OCI-LY1 (cell line): ENCODE measurements around the gene THAP4.
A peak's percentile ranks its signal among the peaks of the same experiment; 100 is the strongest.

Source experiments
- H2AFZ ChIP-seq: fragments of 200-600 bp; sonication (generic), shearing (Covaris generic); 2 replicates; pipeline ENCODE4 v1.6.0; 2014; ENCODE audit warnings: antibody characterized with exemption, mild to moderate bottlenecking, low read length
- H3F3A ChIP-seq: fragments of 200-600 bp; sonication (generic), shearing (Covaris generic); 2 replicates; pipeline ENCODE4 v1.6.0; 2014; ENCODE audit warnings: mild to moderate bottlenecking, antibody characterized with exemption, low read length, moderate library complexity; ENCODE audit not compliant: insufficient read depth
- H3K27ac ChIP-seq: fragments of 200-600 bp; sonication (generic); 2 replicates; pipeline ENCODE4 v1.5.1; 2014; ENCODE audit warnings: low read length, mixed run types, mild to moderate bottlenecking, low read depth; ENCODE audit not compliant: poor library complexity, severe bottlenecking
- H3K27me3 ChIP-seq: fragments of 200-600 bp; sonication (generic); 2 replicates; pipeline ENCODE4 v1.6.0; 2014; ENCODE audit warnings: antibody characterized with exemption, mild to moderate bottlenecking, low read length, moderate library complexity; ENCODE audit not compliant: insufficient read depth
- H3K36me3 ChIP-seq: fragments of 200-600 bp; sonication (generic); 2 replicates; pipeline ENCODE4 v1.6.1; 2014; ENCODE audit warnings: mild to moderate bottlenecking, antibody characterized with exemption, low read length, moderate library complexity, mixed read lengths; ENCODE audit not compliant: insufficient read depth
- H3K4me1 ChIP-seq: fragments of 200-600 bp; sonication (generic); 2 replicates; pipeline ENCODE4 v1.5.1; 2014; ENCODE audit warnings: mild to moderate bottlenecking, low read length, moderate library complexity; ENCODE audit not compliant: insufficient read depth, severe bottlenecking
- H3K4me2 ChIP-seq: fragments of 200-600 bp; sonication (generic), shearing (Covaris generic); 2 replicates; pipeline ENCODE4 v1.6.1; 2014; ENCODE audit warnings: low read length
- H3K4me3 ChIP-seq: fragments of 200-600 bp; sonication (generic); 2 replicates; pipeline ENCODE4 v1.5.1; 2014; ENCODE audit warnings: low read length, low read depth, mild to moderate bottlenecking, mixed read lengths; ENCODE audit not compliant: poor library complexity, severe bottlenecking
- H3K79me2 ChIP-seq: fragments of 200-600 bp; shearing (Covaris generic); 2 replicates; pipeline ENCODE4 v1.6.1; 2016; ENCODE audit warnings: mixed run types, low read length, mixed read lengths; ENCODE audit not compliant: insufficient read depth
- H3K9ac ChIP-seq: fragments of 200-600 bp; sonication (generic), shearing (Covaris generic); 2 replicates; pipeline ENCODE4 v1.6.1; 2014; ENCODE audit warnings: mild to moderate bottlenecking, low read length, mixed read lengths
- H3K9me2 ChIP-seq: fragments of 200-600 bp; sonication (generic), shearing (Covaris generic); 2 replicates; pipeline ENCODE4 v1.6.1; 2014; ENCODE audit warnings: low read depth, mild to moderate bottlenecking, low read length, mixed read lengths
- H3K9me3 ChIP-seq: fragments of 200-600 bp; shearing (Covaris generic); 2 replicates; pipeline ENCODE4 v1.6.1; 2014; ENCODE audit warnings: low read length, mixed read lengths
- H4K20me1 ChIP-seq: fragments of 200-600 bp; sonication (generic), shearing (Covaris generic); 2 replicates; pipeline ENCODE4 v1.6.0; 2016; ENCODE audit warnings: mild to moderate bottlenecking, low read length; ENCODE audit not compliant: insufficient read depth
- EZH2 ChIP-seq: fragments of 200-600 bp; sonication (generic), shearing (Covaris generic); IDR thresholded peaks from 2 replicates; pipeline ENCODE4 v1.8.0; 2017; ENCODE audit warnings: borderline replicate concordance, mixed run types, mild to moderate bottlenecking, antibody characterized with exemption, low read length, moderate library complexity, mixed read lengths
- TF ChIP-seq, protein P1 (sequence below): fragments of 200-600 bp; sonication (generic), shearing (Covaris generic); IDR thresholded peaks from 2 replicates; pipeline ENCODE4 v1.5.1; 2017; ENCODE audit warnings: mild to moderate bottlenecking, antibody characterized with exemption, low read length, moderate library complexity, mixed read lengths

Gene THAP4, protein sequence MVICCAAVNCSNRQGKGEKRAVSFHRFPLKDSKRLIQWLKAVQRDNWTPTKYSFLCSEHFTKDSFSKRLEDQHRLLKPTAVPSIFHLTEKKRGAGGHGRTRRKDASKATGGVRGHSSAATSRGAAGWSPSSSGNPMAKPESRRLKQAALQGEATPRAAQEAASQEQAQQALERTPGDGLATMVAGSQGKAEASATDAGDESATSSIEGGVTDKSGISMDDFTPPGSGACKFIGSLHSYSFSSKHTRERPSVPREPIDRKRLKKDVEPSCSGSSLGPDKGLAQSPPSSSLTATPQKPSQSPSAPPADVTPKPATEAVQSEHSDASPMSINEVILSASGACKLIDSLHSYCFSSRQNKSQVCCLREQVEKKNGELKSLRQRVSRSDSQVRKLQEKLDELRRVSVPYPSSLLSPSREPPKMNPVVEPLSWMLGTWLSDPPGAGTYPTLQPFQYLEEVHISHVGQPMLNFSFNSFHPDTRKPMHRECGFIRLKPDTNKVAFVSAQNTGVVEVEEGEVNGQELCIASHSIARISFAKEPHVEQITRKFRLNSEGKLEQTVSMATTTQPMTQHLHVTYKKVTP

DNA sequence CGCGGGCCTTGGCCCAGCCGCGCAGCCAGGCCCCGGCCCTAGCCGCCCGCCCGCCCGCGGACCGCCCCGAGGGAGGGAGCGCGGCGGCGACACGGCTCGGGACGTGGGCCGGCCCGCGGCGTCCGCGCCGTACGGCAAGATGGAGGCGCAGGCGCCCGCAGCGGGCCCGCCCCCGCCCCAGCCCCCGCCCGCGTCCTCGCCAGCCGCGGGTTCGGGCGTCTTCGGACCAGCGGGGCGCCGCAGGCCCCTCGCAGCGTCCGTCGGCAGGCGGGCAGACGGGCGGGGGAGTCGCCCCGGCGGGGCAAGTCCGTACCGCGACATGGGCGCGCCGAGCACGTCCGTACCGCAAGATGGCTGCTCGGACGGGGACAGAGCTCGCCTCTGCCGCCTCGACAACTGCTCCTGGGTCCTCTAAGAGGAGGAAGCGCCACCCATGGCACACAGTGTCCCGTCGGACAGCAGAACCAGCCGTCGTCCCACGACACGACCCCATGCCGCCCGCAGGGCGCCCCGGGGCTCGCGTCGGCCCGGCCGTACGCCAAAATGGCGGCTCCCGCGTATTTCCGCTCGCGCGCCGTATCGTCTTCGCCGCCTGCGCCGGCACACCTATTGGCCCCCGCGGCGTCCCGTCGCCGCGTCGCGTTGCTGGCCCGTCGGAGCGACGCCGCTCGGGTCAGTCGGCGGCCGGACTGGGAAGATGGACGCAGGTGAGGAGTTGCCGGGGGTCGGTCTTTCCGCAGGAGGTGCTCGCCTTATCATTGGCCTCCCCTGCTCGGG is at the start of gene THAP4, which contains the start of gene ATG4B:
THAP4 (minus strand) TSS at position 141 of the 777 bp plus-strand sequence. CDS start 141 bp downstream, outside the sequence.
ATG4B (plus strand) TSS at position 676 of the 777 bp plus-strand sequence; CDS start at position 698, 22 bp downstream.
- H3K9me3 ChIP-seq, result peaks cover 15% of the 10 kb centered on the region
- TF ChIP-seq EZH2, result no peak
- TF ChIP-seq, protein P1, sequence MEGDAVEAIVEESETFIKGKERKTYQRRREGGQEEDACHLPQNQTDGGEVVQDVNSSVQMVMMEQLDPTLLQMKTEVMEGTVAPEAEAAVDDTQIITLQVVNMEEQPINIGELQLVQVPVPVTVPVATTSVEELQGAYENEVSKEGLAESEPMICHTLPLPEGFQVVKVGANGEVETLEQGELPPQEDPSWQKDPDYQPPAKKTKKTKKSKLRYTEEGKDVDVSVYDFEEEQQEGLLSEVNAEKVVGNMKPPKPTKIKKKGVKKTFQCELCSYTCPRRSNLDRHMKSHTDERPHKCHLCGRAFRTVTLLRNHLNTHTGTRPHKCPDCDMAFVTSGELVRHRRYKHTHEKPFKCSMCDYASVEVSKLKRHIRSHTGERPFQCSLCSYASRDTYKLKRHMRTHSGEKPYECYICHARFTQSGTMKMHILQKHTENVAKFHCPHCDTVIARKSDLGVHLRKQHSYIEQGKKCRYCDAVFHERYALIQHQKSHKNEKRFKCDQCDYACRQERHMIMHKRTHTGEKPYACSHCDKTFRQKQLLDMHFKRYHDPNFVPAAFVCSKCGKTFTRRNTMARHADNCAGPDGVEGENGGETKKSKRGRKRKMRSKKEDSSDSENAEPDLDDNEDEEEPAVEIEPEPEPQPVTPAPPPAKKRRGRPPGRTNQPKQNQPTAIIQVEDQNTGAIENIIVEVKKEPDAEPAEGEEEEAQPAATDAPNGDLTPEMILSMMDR, result no peak
- H3K27me3 ChIP-seq, result no peaks in the 10 kb centered on the region
- H3F3A ChIP-seq, result no peaks in the 10 kb centered on the region
- peak within 1 kb of the TSS; percentile 72 for H3K4me3 ChIP-seq
- no peaks in the 10 kb centered on the region for H4K20me1 ChIP-seq
- peak within 1 kb of the TSS; percentile 67 for H3K27ac ChIP-seq
- peaks cover 57% of the 10 kb centered on the region for H3K79me2 ChIP-seq
- no peaks in the 10 kb centered on the region for H3K9me2 ChIP-seq
- H3K9ac ChIP-seq, result peak within 1 kb of the TSS; percentile 85
- H3K4me2 ChIP-seq, result peak within 1 kb of the TSS; percentile 85
- H3K4me1 ChIP-seq, result peaks cover 23% of the 10 kb centered on the region
- peaks cover 43% of the 10 kb centered on the region for H3K36me3 ChIP-seq
- no peak within 1 kb of the TSS for H2AFZ ChIP-seq

DNA sequence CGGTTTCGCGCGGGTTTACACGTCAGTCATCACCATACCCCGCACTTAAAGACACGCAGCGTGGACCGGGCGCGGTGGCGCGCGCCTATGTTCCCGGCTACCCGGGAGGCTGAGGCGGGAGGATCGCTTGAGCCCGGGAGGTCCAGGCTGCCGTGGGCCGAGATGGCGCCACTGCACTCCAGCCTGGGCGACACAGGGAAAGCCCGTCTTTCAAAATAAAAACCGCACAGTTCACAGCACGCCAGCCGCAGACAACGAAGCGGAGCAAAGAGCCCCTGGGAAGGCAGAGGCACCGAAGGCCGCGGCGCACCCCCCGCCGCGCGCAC is 49.3 kb upstream of the THAP4 start:
- Histone ChIP-seq H4K20me1 (no peaks in the 10 kb centered on the region), H3K4me3 (peak overlapping the region; percentile 95), H3K9me2 (no peaks in the 10 kb centered on the region), H3K9ac (peak overlapping the region; percentile 97), H3K27me3 (no peaks in the 10 kb centered on the region), H2AFZ (no peak overlapping the region), H3K27ac (peak overlapping the region; percentile 26), H3K79me2 (peaks cover 28% of the 10 kb centered on the region), H3K9me3 (no peaks in the 10 kb centered on the region), H3F3A (no peaks in the 10 kb centered on the region), H3K4me1 (peaks cover 25% of the 10 kb centered on the region), H3K36me3 (peaks cover 59% of the 10 kb centered on the region), H3K4me2 (peak overlapping the region; percentile 94)
- TF ChIP-seq, protein P1, result no peak
- no peak for TF ChIP-seq EZH2

GRCh38 chr2:241680827-241681599 is 44.1 kb upstream of the THAP4 start:
- no peak overlapping the region for H2AFZ ChIP-seq
- no peaks in the 10 kb centered on the region for H4K20me1 ChIP-seq
- H3K4me3 ChIP-seq, result no peak overlapping the region
- H3K27me3 ChIP-seq, result no peaks in the 10 kb centered on the region
- H3F3A ChIP-seq, result no peaks in the 10 kb centered on the region
- no peak for TF ChIP-seq EZH2
- TF ChIP-seq, protein P1, result no peak
- H3K27ac ChIP-seq, result no peak overlapping the region
- H3K9me3 ChIP-seq, result no peaks in the 10 kb centered on the region
- no peaks in the 10 kb centered on the region for H3K9me2 ChIP-seq
- H3K9ac ChIP-seq, result no peak overlapping the region
- H3K36me3 ChIP-seq, result peaks cover 93% of the 10 kb centered on the region
- no peak overlapping the region for H3K4me2 ChIP-seq
- H3K79me2 ChIP-seq, result peaks cover 14% of the 10 kb centered on the region
- peaks cover 7% of the 10 kb centered on the region for H3K4me1 ChIP-seq
